Measurements from ENCODE around the gene KCNQ4. TPM values are rescaled to one million over a fixed set of nuclear protein-coding genes. Genes with fewer than 3 reads are reported as not detected.
A peak's percentile ranks its signal among the peaks of the same experiment; 100 is the strongest.

Gene KCNQ4
- total and polyA plus RNA-seq, 2 donors (not counting 3 experiments of a cell fraction or from before 2014, with no cell fraction given) = 0.06 to 0.07 TPM

GRCh38 chr1:40784141-40784770 lies 669 bp downstream of the KCNQ4 start:
- Histone ChIP-seq H2AFZ (ENCODE audit: low read depth, low read length) (no peak overlapping the region), H3K9me3 (replicated peaks; ENCODE audit: control insufficient read depth, insufficient read depth, low read length) (no peaks in the 10 kb centered on the region), H3K36me3 (ENCODE audit: control insufficient read depth in 2 of 2, extremely low read depth in 1 of 2, insufficient read depth in 2 of 2, low read length in 2 of 2) (no peaks in the 10 kb centered on the region), H3K9ac (replicated peaks; ENCODE audit: extremely low read depth, insufficient read depth, low read length) (no peak overlapping the region), H3K27ac (ENCODE audit: insufficient read depth, low read depth, low read length) (no peak overlapping the region), H3K79me2 (ENCODE audit: control insufficient read depth, insufficient read depth, low read length) (no peaks in the 10 kb centered on the region), H3K9me1 (replicated peaks; ENCODE audit: control insufficient read depth, extremely low read depth, insufficient read depth, low read length) (no peaks in the 10 kb centered on the region), H3K4me3 (replicated peaks in 1 of 3; ENCODE audit: insufficient read depth in 1 of 3, low read depth in 1 of 3, low read length in 3 of 3) (peak overlapping the region in 1 of 3 experiments; percentile 9), H3K4me2 (ENCODE audit: insufficient read depth, low read length) (no peak overlapping the region), H3K4me1 (ENCODE audit: control insufficient read depth, extremely low read depth, insufficient read depth, low read length) (no peaks in the 10 kb centered on the region), H3K27me3 (ENCODE audit: control insufficient read depth in 2 of 2, insufficient read depth in 2 of 2, low read length in 2 of 2) (peaks cover 13 to 20% of the 10 kb centered on the region in 2 experiments), H4K20me1 (replicated peaks; ENCODE audit: control insufficient read depth, extremely low read depth, insufficient read depth, low read length) (no peaks in the 10 kb centered on the region)
- dilution Hi-C loops (cut with MboI; ENCODE audit: extremely low pct_ligation_motif_present, low sequenced_read_pairs) = no loop called here
- no TSS peak for BruUV-seq (replicated peaks)
- intact Hi-C loops (cut with micrococcal nuclease) = no loop called here
- FAIRE-seq (no peak), DNase-seq (ENCODE audit: low read depth, low spot score) (no peak)
- TF ChIP-seq FOS (IDR thresholded peaks at IDR 0.05; ENCODE audit: borderline replicate concordance, insufficient read depth, low read length) = no peak
- peak; percentile 60 for TF ChIP-seq EZH2 (IDR thresholded peaks at IDR 0.05; ENCODE audit: borderline replicate concordance, low read depth, low read length, severe bottlenecking)
- ChIA-PET POLR2A (no interaction called here), CTCF (no interaction called here)

- FAIRE-seq (no peak), DNase-seq (ENCODE audit: low read depth, low spot score) (no peak)
- no peaks in the 10 kb centered on the region for H4K20me1 ChIP-seq (replicated peaks; ENCODE audit: control insufficient read depth, extremely low read depth, insufficient read depth, low read length)
- CTCF ChIA-PET = no interaction called here
- H3K9ac ChIP-seq (replicated peaks; ENCODE audit: extremely low read depth, insufficient read depth, low read length) = no peak overlapping the region
- H2AFZ ChIP-seq (ENCODE audit: low read depth, low read length) = no peak overlapping the region
- no peak overlapping the region for H3K4me2 ChIP-seq (ENCODE audit: insufficient read depth, low read length)
- POLR2A ChIA-PET = no interaction called here
- BruUV-seq (replicated peaks) = no TSS peak
- intact Hi-C loops (cut with micrococcal nuclease) = no loop called here
- no peaks in the 10 kb centered on the region for H3K36me3 ChIP-seq (ENCODE audit: control insufficient read depth in 2 of 2, extremely low read depth in 1 of 2, insufficient read depth in 2 of 2, low read length in 2 of 2)
- peaks cover 14 to 20% of the 10 kb centered on the region in 2 experiments for H3K27me3 ChIP-seq (ENCODE audit: control insufficient read depth in 2 of 2, insufficient read depth in 2 of 2, low read length in 2 of 2)
- H3K79me2 ChIP-seq (ENCODE audit: control insufficient read depth, insufficient read depth, low read length) = no peaks in the 10 kb centered on the region
- no peak overlapping the region for H3K27ac ChIP-seq (ENCODE audit: insufficient read depth, low read depth, low read length)
- no peaks in the 10 kb centered on the region for H3K9me3 ChIP-seq (replicated peaks; ENCODE audit: control insufficient read depth, insufficient read depth, low read length)
- H3K4me1 ChIP-seq (ENCODE audit: control insufficient read depth, extremely low read depth, insufficient read depth, low read length) = no peaks in the 10 kb centered on the region
- dilution Hi-C loops (cut with MboI; ENCODE audit: extremely low pct_ligation_motif_present, low sequenced_read_pairs) = no loop called here
- H3K9me1 ChIP-seq (replicated peaks; ENCODE audit: control insufficient read depth, extremely low read depth, insufficient read depth, low read length) = no peaks in the 10 kb centered on the region
- no peak for TF ChIP-seq MAX (IDR thresholded peaks at IDR 0.05; ENCODE audit: insufficient read depth, insufficient read length)
- TF ChIP-seq POLR2AphosphoS5 (IDR thresholded peaks at IDR 0.05; ENCODE audit: insufficient read depth, low read depth, low read length) = no peak
- no peak for TF ChIP-seq POLR2A (IDR thresholded peaks at IDR 0.05; ENCODE audit: low read depth, low read length)
- no peak overlapping the region for H3K4me3 ChIP-seq (replicated peaks in 1 of 3; ENCODE audit: insufficient read depth in 1 of 3, low read depth in 1 of 3, low read length in 3 of 3)
These were observed 1.2 kb downstream of the KCNQ4 start for GRCh38 chr1:40784771-40785151.
